ENCODE results near the gene ERCC5.

Gene ERCC5

DNA sequence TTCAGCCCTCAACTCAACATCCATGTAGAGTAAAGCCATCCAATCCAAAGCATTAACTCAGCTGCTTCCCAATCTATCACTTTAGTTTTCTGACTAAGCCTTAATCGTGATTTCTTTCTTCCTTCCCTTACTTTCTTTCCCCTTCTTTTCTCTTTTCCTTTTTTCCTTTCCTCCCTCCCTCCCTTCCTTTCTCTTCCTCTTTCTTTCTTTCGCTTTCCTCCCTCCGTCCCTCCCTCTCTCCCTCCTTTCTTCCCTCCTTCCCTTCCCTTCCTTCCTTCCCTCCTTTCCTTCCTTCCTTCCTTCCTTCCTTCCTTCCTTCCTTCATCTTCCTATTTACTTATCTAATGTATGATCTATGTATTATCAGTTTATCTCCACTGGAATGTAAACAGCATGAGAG, 71.2 kb downstream of the ERCC5 start:
- TF ChIP-seq, protein P1, sequence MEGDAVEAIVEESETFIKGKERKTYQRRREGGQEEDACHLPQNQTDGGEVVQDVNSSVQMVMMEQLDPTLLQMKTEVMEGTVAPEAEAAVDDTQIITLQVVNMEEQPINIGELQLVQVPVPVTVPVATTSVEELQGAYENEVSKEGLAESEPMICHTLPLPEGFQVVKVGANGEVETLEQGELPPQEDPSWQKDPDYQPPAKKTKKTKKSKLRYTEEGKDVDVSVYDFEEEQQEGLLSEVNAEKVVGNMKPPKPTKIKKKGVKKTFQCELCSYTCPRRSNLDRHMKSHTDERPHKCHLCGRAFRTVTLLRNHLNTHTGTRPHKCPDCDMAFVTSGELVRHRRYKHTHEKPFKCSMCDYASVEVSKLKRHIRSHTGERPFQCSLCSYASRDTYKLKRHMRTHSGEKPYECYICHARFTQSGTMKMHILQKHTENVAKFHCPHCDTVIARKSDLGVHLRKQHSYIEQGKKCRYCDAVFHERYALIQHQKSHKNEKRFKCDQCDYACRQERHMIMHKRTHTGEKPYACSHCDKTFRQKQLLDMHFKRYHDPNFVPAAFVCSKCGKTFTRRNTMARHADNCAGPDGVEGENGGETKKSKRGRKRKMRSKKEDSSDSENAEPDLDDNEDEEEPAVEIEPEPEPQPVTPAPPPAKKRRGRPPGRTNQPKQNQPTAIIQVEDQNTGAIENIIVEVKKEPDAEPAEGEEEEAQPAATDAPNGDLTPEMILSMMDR (conservative IDR thresholded peaks at IDR 0.05; ENCODE audit: low read depth, low read length), result no peak
- Histone ChIP-seq H4K20me1 (ENCODE audit: insufficient read depth) (no peaks in the 10 kb centered on the region), H3K36me3 (ENCODE audit: insufficient read depth) (no peaks in the 10 kb centered on the region), H3K27ac (no peak overlapping the region), H3K4me3 (IDR thresholded peaks at IDR 0.05; ENCODE audit: insufficient read depth, low read depth, low read length) (no peak overlapping the region), H2AFZ (ENCODE audit: low read depth) (no peak overlapping the region), H3K4me1 (ENCODE audit: low read depth, poor library complexity, severe bottlenecking) (no peaks in the 10 kb centered on the region), H3K79me2 (ENCODE audit: insufficient read depth, low read depth) (no peaks in the 10 kb centered on the region), H3K4me2 (no peak overlapping the region), H3K9ac (no peak overlapping the region), H3K27me3 (ENCODE audit: insufficient read depth, low read depth) (no peaks in the 10 kb centered on the region)

DNA sequence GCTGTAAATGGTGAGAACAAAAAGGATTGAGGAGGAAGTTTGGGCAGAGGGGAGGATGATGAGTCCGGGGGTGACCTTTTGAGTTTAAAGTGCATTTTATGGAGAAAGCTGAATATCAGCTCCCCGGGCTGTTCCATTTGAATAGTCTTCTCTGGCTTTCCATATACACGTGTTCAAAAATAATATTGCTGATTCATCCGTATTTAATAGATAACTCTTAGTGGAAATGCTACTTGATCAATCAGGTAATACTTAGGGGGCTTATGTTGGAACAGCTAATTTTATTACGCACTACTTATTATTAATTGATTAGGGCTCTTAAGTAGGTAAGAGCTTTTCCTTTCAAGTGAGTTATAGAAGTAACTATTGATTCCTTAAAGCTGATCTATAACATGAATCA, 76.4 kb downstream of the ERCC5 start:
- TF ChIP-seq, protein P1 (conservative IDR thresholded peaks at IDR 0.05; ENCODE audit: low read depth, low read length), result no peak
- H3K4me1 ChIP-seq (ENCODE audit: low read depth, poor library complexity, severe bottlenecking), result no peaks in the 10 kb centered on the region
- no peaks in the 10 kb centered on the region for H3K36me3 ChIP-seq (ENCODE audit: insufficient read depth)
- H3K4me2 ChIP-seq, result no peak overlapping the region
- H3K27me3 ChIP-seq (ENCODE audit: insufficient read depth, low read depth), result no peaks in the 10 kb centered on the region
- H3K79me2 ChIP-seq (ENCODE audit: insufficient read depth, low read depth), result no peaks in the 10 kb centered on the region
- H3K9ac ChIP-seq, result no peak overlapping the region
- no peaks in the 10 kb centered on the region for H4K20me1 ChIP-seq (ENCODE audit: insufficient read depth)
- no peak overlapping the region for H3K27ac ChIP-seq
- no peak overlapping the region for H3K4me3 ChIP-seq (IDR thresholded peaks at IDR 0.05; ENCODE audit: insufficient read depth, low read depth, low read length)
- H2AFZ ChIP-seq (ENCODE audit: low read depth), result no peak overlapping the region

Data from KMS-11 (cell line).